HG03342 (cell line): ENCODE data around the gene HDAC4.

ENCODE experiments used
- ATAC-seq: cut with Tn5 transposase; IDR thresholded peaks from one replicate; pipeline ENCODE4 v1.9.1; 2021; ENCODE audit warnings: mild to moderate bottlenecking, moderate library complexity; ENCODE audit not compliant: unreplicated experiment

HDAC4 gene

DNA sequence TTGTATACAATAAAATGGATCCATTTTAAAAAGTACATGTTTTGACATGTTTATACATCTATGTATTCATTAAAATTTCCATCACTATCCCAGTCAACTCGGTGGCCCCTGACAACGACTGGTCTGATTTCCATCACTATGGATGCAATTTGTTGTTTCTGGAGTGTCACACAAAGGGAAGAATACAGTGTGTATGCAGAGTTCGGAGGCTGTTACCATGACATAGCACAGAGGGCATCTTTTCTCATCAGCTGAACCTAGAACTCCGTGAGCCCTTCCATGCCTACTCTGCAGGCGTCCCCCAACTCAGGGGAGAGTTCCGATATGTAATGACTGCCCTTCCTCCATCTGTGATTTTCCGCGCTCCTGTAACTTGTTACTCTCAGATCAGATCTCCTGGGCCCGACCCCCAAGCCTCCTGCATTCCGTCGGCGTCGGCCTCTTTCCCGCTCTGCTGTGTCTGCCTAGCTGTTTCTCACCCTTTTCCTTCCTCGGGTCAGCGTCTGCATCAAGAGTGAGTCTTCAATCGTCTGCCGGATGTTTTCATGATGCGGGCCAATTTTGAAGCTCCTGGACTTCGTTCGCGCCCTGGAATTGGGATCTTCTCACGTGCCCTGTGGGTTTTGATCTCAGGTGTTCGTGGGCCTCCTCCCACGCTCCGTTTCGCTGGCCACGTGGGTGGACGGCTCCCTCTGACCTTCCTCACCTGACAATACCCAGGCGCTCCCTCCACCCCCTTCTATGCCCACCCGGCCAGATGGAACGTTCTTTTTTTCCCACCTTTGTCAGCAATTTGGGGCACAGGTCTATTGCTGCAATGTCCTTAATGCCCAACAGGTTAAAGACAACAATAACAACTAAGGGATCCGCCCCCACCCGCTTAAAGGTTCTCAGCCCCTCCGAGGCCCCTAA is 391.9 kb downstream of the HDAC4 start:
- no peak for ATAC-seq

GRCh38 chr2:239008004-239008403 is 392.8 kb downstream of the HDAC4 start:
- no peak for ATAC-seq

GRCh38 chr2:239006622-239007285 is 394.1 kb downstream of the HDAC4 start:
- ATAC-seq = no peak

DNA sequence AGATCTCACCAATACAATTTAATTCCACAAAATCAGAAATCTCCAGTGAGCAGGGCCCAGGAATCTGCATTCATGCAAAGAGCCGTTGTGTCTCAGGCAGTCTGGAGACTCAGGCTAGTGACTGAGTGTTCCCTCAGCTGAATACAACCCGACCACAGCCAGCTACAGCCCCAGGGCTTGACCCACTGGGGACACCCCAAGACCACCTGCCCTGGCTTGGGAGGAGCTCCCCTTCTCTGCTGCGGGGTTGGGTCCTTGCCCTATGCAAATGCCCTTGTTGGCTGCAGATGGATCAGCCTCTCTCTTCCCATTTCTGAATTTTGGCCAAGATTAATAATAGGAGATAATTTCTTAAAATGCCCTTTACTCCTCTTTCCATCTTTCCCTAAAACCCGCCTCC is 395.2 kb downstream of the HDAC4 start:
- no peak for ATAC-seq

DNA sequence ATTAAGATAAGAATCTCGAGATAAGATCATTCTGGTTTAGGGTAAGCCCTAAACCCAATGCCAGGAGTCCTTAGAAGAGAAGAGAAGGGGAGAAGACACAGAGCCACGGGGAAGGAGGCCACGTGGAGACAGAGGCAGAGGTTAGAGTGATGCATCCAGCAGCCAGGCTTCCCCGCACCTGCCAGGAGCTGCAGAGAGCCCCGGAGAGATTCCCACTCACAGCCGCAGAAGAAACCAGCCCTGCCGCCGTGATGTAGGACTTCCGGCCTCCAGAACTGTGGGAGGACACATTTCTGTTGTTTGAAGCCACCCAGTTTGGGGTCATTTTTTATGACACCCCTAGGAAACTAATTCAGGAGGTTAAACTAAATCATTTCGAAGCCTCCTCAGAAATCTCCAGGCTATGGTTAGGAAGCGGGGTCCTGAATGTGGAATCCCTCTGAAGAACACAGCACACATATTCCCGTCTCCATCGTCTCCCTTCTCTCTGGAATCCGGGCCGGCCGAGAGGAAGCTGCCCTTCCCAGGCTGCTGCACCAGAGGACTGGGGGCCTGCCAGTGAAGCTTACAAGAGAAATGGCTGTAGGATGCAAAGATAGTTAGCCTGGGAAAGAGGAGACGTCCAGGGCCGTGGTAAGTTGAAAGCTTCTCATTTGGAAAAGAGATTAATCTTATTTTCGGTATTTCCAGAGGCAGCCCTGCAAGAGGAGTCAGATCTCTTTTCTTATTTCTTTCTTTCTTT is 396.4 kb downstream of the HDAC4 start:
- ATAC-seq = no peak

- ATAC-seq = no peak
These were observed 397.1 kb downstream of the HDAC4 start for GRCh38 chr2:239003624-239004273.

GRCh38 chr2:239002954-239003623 is 397.7 kb downstream of the HDAC4 start:
- no peak for ATAC-seq

DNA sequence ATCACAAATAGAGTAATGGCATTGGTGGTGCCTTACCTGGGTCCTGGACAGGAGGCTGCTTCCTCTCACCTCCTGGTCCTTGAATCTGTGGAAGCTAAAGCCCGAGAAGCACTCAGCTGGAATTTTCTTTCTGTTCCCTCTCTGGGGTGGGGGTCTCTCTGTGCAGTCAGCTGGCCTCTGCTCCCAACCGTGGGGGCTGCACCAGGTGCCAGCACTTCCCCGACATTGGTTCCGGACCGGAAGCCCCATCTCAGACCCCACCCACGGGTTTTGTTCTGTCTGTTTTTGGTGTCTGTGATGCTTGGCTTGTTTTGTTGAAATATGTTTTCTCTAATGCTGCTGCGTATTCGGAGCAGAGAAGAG is 398.2 kb downstream of the HDAC4 start:
- no peak for ATAC-seq

DNA sequence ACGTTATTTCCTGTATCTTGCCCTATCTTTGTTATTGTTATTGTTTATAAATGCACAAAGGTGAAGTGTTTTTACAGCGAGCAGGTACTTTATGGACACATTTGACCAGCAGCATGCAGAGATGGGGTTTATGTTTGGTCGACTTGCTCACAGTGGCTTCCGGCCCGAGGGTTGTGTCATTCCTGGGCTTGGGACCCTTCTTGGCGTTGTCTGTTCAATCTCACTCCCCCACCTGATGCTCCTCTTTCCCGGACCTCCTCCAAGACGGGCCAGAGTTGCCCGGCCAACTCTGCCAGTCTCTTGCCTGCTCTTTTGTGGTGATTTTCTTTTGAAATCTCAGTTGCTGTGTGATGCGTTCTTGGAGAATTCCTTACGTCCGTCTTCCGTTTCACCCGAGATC is 399.0 kb downstream of the HDAC4 start:
- ATAC-seq = no peak

DNA sequence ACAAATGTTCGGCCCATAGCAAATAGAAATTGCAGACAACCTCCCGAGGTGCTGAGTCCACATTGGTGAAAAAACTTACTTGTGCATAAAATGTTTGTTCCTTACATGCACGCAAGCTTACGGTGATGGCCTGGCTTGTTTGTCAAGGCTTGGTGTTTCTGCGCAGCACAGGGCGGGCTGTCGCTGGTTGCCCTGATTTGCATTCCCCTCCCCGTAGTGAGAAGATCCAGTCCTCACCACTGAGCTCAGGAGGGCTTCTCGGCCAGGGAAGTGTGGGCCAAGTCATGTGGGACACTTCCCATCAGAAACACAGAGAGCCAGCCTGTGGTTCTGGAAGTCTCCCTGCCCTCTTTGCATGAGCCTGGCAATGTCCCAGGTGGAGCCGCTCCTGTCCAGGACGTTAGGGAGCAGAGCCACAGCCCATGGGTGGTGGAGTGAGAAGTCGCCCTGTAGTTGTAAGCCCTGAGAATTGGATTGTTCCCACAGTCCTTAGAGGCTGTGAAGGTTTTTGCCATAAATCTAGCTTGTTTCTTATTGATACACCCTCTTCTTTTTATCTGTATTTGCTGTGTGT is 400.2 kb downstream of the HDAC4 start:
- no peak for ATAC-seq

DNA sequence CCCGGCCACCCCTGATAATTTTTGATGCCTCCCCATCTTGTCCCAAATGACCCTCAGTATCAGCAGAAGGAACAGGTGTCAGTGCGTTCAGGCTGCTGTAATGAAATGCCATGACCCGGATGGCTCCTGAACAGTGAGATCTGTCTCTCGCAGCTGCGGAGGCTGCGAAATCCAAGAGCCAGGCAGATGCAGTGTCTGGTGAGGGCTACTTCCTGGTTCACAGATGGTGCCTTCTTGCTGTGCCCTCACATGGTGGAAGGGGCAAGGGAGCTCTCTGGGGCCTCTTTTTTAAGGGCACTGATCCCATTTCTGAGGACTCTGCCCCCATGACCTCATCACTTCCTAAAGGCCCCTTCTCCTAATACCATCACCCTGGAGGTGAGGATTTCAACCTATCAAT is 400.7 kb downstream of the HDAC4 start:
- ATAC-seq = no peak

- no peak for ATAC-seq
These were observed 401.5 kb downstream of the HDAC4 start for GRCh38 chr2:238999291-238999741.

- ATAC-seq = no peak
These were observed 402.0 kb downstream of the HDAC4 start for GRCh38 chr2:238998801-238999200.
